GM18909 (cell line): ENCODE results near the gene ZBTB46.
"Not testable (repeated sequence)": the region's sequence is repeated elsewhere in the genome, so short reads cannot be mapped to it uniquely, and the experiment has no call there.

Source experiments
- ATAC-seq: cut with Tn5 transposase; IDR thresholded peaks from one replicate; pipeline ENCODE4 v1.9.1; 2021; ENCODE audit warnings: mild to moderate bottlenecking; ENCODE audit not compliant: unreplicated experiment, poor library complexity

Gene ZBTB46

DNA sequence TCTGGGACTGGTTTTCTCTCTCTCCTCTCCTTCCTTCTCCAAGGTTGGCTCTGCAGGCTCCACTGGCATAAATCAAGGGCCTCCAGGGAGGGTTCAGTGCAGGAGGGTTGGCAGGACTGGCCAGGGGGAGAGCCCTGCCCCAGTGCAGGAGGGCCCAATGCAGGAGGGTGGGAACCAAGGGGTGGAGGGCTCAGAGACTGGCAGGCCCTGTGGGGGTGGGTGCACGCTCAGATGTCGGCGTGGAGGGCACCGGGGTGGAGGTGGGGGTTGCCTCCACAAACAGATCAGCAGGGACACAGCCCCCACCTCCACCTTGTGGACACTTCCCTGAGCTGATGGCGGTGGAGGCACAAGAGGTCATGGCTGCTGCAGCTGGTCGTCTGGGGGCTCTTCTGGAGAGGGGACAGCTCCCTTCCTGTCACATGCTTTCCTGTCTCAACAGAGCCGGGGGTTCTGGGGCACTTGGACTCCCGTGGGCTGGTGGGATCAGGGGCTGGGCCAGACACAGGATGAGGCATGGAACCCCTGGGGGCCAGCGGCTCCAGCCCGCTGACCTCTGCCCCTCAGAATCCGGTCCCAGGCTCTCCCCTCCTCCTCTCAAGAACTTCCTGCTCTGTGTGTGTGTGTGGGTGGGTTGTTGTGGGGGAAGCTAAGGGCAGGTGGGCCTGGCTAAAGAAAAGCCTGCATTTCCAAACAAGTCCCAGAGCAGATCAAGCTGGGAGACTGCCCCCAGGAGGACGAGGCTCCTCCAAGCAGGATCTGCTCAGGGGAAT lies 27.5 kb upstream of the ZBTB46 start:
- ATAC-seq, result no peak

GRCh38 chr20:63857764-63858392 lies 26.8 kb upstream of the ZBTB46 start:
- ATAC-seq, result no peak

DNA sequence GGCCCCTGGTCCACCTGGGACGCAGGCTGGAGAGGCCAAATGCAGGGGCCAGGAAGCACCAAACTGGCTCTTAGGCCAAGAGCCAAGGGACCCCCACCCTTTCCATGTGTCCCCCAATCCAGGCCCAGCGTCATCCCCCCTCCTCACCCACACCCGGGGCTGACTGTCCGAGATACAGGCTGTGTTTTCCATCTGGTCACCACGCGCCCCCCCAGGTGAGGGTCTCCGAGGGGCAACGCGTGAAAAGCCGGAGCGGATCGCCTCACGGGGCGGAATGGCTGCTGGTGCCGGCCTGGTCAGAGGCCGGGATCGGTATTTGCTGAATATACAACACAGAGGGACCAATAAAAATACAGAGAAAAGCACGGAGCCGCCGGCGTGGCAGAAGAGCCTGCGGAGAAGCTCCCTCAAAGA lies 25.0 kb upstream of the ZBTB46 start:
- ATAC-seq, result no peak

DNA sequence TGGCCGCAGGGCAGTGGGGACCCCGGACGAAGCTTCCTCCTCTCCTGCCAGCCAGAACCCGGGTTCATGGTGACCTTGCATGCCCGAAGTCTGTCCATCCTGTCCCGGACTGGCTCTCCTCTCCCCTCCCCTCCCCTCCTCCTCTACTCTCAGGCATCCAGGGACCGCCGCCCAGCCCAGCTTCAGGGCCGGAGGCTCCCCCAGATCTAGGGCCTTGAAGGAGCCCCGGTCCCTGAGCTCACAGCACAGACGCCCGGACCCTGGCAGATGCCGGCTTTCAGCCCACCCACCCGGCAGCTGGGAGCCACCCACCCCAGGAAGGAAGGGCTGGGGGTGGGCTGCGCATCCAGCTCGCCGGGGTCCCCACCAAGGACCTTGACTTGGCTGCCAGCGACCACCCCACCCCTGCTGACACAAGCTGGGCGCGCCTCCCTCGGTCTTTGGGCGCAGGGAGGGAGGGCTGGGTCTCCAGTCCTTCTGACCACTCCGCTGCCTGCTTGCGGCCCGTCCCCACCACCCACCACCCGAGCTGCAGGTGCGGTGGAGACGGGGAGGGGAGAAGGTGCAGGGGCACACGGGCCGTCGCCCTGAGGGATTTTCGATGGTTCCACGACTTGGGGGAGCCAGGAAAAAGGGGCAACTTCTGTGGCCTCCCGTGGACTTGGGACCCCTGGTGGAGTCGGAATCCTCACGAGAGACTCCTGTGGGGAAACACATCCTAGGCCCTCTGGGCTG lies 24.5 kb upstream of the ZBTB46 start:
- no peak for ATAC-seq

- no peak for ATAC-seq
These were observed 23.8 kb upstream of the ZBTB46 start for GRCh38 chr20:63854766-63855362.

DNA sequence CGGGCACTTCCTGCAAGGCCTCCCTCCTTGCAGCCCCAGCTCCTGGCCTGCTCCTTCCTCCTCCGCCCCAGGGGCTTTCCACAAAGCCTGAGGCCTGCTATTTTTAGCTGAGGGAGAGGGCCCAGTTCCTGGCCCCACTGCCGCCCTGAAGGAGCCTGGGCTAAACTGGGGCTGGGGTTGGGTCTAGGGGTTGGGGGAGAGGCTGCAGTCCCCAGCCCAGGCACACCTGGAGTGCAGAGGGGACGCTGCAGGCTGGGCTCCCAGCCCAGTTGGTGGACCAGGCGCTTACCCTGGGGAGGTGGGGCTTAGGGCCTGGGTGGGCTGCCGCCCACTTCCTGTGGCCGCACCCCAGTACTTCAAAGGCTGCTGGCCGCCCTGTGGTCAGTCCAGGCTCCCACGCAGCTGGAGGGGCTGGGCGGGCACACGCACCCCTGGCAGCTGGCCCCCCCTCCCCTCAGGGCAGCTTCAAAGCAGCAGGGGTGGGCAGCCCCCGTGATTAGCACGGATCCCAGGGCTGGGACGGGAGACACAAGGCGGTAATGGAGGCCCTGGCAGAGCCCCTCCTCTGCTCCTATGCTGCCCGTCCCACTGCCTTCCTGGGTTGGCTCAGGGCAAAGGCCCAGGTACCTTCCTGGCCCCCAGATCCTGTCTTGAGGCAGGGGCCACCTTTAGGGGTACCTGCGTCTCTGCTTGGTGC lies 23.2 kb upstream of the ZBTB46 start:
- no peak for ATAC-seq

DNA sequence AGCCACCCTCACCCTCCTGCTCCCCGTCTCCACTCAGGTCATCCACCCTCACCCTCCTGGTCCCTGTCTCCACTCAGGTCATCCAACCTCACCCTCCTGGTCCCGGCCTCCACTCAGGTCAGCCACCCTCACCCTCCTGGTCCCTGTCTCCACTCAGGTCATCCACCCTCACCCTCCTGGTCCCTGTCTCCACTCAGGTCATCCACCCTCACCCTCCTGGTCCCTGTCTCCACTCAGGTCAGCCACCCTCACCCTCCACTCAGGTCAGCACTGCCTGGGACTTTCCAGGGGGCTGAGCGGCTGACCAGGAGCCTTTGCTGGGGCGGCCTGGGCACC lies 22.6 kb upstream of the ZBTB46 start:
- ATAC-seq, result not testable (repeated sequence)

GRCh38 chr20:63851548-63851943 lies 20.5 kb upstream of the ZBTB46 start:
- ATAC-seq, result not testable (repeated sequence)

- ATAC-seq, result peak; percentile 87
These were observed 19.9 kb upstream of the ZBTB46 start for GRCh38 chr20:63850689-63851547.

- no peak for ATAC-seq
These were observed 17.2 kb upstream of the ZBTB46 start for GRCh38 chr20:63848003-63848911.

DNA sequence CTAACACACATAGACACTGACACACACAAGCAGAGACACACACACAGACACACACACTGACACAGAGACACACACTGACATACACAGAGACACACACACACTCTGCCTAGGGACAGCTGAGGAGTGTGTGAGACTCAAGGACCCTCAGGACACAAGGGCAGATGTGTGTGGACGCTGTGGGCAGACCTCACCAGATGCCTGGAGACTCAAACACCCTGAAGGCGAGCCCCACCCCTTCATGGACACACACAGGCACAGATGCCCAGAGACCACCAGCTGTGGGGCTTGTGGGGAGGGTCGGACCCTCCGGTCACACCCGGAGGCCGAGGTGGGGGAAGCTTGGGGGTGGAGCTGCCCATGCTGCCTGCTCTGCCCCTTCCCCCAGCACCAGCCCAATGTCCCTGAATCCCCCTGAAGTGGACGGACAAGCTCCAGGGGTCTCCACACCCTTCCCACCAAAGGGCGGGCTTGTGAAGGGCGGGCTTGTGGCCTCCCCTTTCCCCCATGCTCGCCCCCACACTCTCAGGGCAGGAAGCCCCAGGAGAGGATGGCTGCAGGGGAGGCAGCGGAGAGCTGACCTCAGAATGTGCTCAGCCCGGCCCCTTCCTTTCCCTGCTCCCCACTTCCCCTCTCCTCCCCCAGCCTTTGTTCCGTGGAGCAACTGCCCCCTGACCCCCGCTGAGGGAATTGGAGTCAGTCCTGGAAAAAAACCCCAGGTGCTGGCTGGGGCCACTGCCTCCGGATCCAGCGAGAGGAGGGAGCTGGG lies 16.4 kb upstream of the ZBTB46 start:
- no peak for ATAC-seq

DNA sequence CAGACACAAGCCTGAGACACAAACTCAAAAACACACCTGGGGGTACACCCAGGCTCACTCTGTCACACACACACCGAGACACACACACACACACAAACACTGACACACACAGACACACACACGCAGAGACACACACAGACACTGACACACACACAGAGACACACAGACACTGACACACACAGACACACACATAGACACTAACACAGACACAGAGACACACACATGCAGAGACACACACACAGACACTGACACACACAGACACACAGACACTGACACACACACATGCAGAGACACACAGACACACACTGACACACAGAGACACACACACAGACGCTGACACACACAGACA lies 15.8 kb upstream of the ZBTB46 start:
- ATAC-seq, result no peak

DNA sequence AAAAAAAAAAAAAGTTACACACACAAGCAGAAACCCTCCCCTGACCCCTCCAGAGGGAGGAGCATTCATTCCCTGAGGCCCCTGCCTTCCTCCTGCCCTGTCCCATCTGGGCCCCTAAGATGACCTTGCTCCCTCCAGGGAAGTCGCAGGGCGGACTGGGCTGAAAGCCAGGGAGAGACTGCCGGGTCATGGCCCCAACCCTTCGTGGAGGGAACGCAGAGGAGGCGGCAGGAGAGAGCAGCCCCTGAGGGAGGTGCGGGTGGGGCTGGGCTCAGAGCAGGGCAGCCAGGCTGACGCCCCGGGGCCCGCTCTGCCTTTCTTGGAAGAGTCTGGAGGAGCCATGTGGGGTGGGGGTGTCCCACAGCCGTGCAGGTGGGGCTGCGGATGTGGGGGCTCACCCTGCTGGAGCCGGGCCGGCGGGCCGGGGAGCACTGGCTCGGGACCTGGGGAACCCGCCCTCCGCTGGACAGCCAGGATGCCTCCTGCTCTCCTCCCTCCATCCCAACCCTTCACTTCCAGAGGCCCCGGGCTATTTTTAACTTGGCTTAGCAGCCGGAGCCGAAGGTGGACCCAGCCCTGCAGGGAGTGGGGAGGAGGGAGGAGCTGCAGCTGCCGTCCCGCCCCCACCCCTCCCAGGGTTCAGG lies 15.2 kb upstream of the ZBTB46 start:
- no peak for ATAC-seq

DNA sequence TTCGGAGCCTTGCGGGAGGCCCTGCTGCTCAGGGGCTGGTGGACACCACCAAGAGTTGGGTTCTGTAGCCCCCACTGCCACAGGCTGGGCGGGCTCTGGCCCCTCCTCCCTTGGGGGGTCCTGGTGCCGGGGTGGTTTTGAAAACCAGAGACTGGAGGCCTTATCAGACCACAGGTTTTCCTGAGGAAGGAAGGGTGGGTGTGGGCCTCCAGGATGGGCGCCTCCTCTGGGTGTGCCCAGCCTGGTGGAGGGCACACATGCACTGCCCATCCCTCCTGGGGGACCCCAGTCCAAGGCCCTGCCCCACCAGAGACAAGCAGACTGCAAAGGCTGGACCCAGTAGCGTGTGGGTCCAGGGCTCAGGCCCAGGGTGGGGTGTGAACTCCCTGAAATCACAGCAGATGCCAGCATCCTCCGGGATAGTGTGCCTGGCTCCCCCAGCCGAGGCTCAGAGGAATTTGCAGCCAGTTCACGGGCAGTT lies 13.5 kb upstream of the ZBTB46 start:
- ATAC-seq, result no peak

DNA sequence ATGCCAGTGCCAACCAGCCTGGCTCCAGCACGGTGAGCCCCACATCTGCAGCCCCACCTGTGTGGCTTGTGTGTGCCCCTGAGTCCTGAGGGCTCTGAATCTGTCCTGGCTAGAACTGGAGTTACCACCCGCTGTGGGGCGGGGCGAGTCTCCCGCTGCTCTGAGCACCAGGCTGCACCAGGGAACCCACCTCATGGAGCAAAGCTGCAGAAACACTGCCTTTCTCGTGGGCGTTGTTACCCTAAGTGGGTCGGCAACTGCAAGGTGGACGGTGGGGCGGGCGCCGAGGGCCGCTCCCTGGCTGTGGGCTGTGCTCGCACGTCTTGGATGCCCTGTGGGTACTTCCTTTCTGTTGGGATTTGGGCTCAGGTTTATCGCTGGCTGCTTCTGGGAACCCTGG lies 12.7 kb upstream of the ZBTB46 start:
- no peak for ATAC-seq

DNA sequence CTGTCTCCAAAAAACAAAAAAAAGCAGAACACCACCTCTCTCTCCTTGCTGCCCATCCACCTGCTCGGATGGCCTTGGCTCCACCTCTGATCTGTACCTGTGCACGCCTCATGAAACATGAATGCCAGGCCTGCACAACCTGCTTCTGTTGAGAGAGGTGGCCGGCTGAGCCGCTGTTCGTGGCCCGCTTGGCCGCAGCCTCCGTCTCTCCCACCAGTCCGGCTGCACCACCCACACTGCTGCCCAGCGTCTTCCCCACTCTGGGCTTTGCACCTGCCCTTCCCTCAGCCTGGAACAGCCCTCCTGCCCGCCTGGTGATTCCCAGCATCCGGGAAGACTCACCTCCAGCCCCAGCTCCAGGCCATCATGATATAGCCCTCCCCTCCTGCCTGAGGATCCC lies 12.2 kb upstream of the ZBTB46 start:
- no peak for ATAC-seq

GRCh38 chr20:63842258-63842657 lies 11.2 kb upstream of the ZBTB46 start:
- ATAC-seq, result no peak
